ENCODE measurements around the gene STXBP1.
A peak's percentile ranks its signal among the peaks of the same experiment; 100 is the strongest.
"Not testable (repeated sequence)": the region's sequence is repeated elsewhere in the genome, so short reads cannot be mapped to it uniquely, and the experiment has no call there.

Gene STXBP1

GRCh38 chr9:127606043-127606442 is 6.0 kb upstream of the STXBP1 start:
- H3K36me3 ChIP-seq (ENCODE audit: control insufficient read depth, insufficient read depth, low read length): no peaks in the 10 kb centered on the region
- H3K9ac ChIP-seq (ENCODE audit: low read length): no peak overlapping the region
- H3K4me1 ChIP-seq (ENCODE audit: control insufficient read depth, insufficient read depth, low read length): peaks cover 12% of the 10 kb centered on the region
- H3K9me3 ChIP-seq (ENCODE audit: control insufficient read depth, low read length): no peaks in the 10 kb centered on the region
- H3K4me3 ChIP-seq (ENCODE audit: low read length): no peak overlapping the region
- H3K27me3 ChIP-seq (ENCODE audit: control insufficient read depth, insufficient read depth, low read length): peaks cover 14% of the 10 kb centered on the region

- H3K9ac ChIP-seq (ENCODE audit: low read length): no peak overlapping the region
- H3K27me3 ChIP-seq (ENCODE audit: control insufficient read depth, insufficient read depth, low read length): peaks cover 19% of the 10 kb centered on the region
- H3K36me3 ChIP-seq (ENCODE audit: control insufficient read depth, insufficient read depth, low read length): no peaks in the 10 kb centered on the region
- peak overlapping the region; percentile 14 for H3K4me3 ChIP-seq (ENCODE audit: low read length)
- H3K4me1 ChIP-seq (ENCODE audit: control insufficient read depth, insufficient read depth, low read length): peaks cover 21% of the 10 kb centered on the region
- no peaks in the 10 kb centered on the region for H3K9me3 ChIP-seq (ENCODE audit: control insufficient read depth, low read length)
Measured at GRCh38 chr9:127608104-127608966, 3.7 kb upstream of the STXBP1 start.

- Histone ChIP-seq H3K36me3 (ENCODE audit: control insufficient read depth, insufficient read depth, low read length) (no peaks in the 10 kb centered on the region), H3K27me3 (ENCODE audit: control insufficient read depth, insufficient read depth, low read length) (peaks cover 24% of the 10 kb centered on the region), H3K4me1 (ENCODE audit: control insufficient read depth, insufficient read depth, low read length) (peaks cover 21% of the 10 kb centered on the region), H3K9ac (ENCODE audit: low read length) (peak overlapping the region; percentile 54), H3K9me3 (ENCODE audit: control insufficient read depth, low read length) (no peaks in the 10 kb centered on the region), H3K4me3 (ENCODE audit: low read length) (peak overlapping the region; percentile 84)
Measured at GRCh38 chr9:127611603-127611898, 526 bp upstream of the STXBP1 start.

GRCh38 chr9:127612939-127613582 is 984 bp downstream of the STXBP1 start:
- H3K9ac ChIP-seq (ENCODE audit: low read length): peak overlapping the region; percentile 38
- no peaks in the 10 kb centered on the region for H3K36me3 ChIP-seq (ENCODE audit: control insufficient read depth, insufficient read depth, low read length)
- peak overlapping the region; percentile 19 for H3K4me3 ChIP-seq (ENCODE audit: low read length)
- peaks cover 16% of the 10 kb centered on the region for H3K4me1 ChIP-seq (ENCODE audit: control insufficient read depth, insufficient read depth, low read length)
- H3K27me3 ChIP-seq (ENCODE audit: control insufficient read depth, insufficient read depth, low read length): peaks cover 24% of the 10 kb centered on the region
- H3K9me3 ChIP-seq (ENCODE audit: control insufficient read depth, low read length): no peaks in the 10 kb centered on the region

GRCh38 chr9:127613583-127613954 is 1.5 kb downstream of the STXBP1 start:
- H3K27me3 ChIP-seq (ENCODE audit: control insufficient read depth, insufficient read depth, low read length): peaks cover 24% of the 10 kb centered on the region
- peak overlapping the region; percentile 38 for H3K9ac ChIP-seq (ENCODE audit: low read length)
- peaks cover 11% of the 10 kb centered on the region for H3K4me1 ChIP-seq (ENCODE audit: control insufficient read depth, insufficient read depth, low read length)
- H3K4me3 ChIP-seq (ENCODE audit: low read length): peak overlapping the region; percentile 19
- H3K9me3 ChIP-seq (ENCODE audit: control insufficient read depth, low read length): no peaks in the 10 kb centered on the region
- no peaks in the 10 kb centered on the region for H3K36me3 ChIP-seq (ENCODE audit: control insufficient read depth, insufficient read depth, low read length)

- H3K27me3 ChIP-seq (ENCODE audit: control insufficient read depth, insufficient read depth, low read length): peaks cover 19% of the 10 kb centered on the region
- H3K36me3 ChIP-seq (ENCODE audit: control insufficient read depth, insufficient read depth, low read length): no peaks in the 10 kb centered on the region
Measured at GRCh38 chr9:127614961-127615360, 2.9 kb downstream of the STXBP1 start.

GRCh38 chr9:127621339-127621970 is 9.4 kb downstream of the STXBP1 start:
- H3K4me3 ChIP-seq (ENCODE audit: low read length); H3K9me3 ChIP-seq (ENCODE audit: control insufficient read depth, low read length): not testable (repeated sequence)

More at GRCh38 chr9:127614961-127615360, 2.9 kb downstream of the STXBP1 start:
- H3K4me3 ChIP-seq (ENCODE audit: low read length): no peak overlapping the region
- H3K9me3 ChIP-seq (ENCODE audit: control insufficient read depth, low read length): no peaks in the 10 kb centered on the region
- peaks cover 9% of the 10 kb centered on the region for H3K4me1 ChIP-seq (ENCODE audit: control insufficient read depth, insufficient read depth, low read length)
- no peak overlapping the region for H3K9ac ChIP-seq (ENCODE audit: low read length)

GRCh38 chr9:127626752-127627493 is 14.8 kb downstream of the STXBP1 start:
- Histone ChIP-seq H3K9me3 (ENCODE audit: control insufficient read depth, low read length) (no peaks in the 10 kb centered on the region), H3K9ac (ENCODE audit: low read length) (no peak overlapping the region), H3K27me3 (ENCODE audit: control insufficient read depth, insufficient read depth, low read length) (no peaks in the 10 kb centered on the region), H3K36me3 (ENCODE audit: control insufficient read depth, insufficient read depth, low read length) (no peaks in the 10 kb centered on the region), H3K4me1 (ENCODE audit: control insufficient read depth, insufficient read depth, low read length) (peaks cover 3% of the 10 kb centered on the region), H3K4me3 (ENCODE audit: low read length) (no peak overlapping the region)

More at GRCh38 chr9:127621339-127621970, 9.4 kb downstream of the STXBP1 start:
- H3K9ac ChIP-seq (ENCODE audit: low read length); H3K27me3 ChIP-seq (ENCODE audit: control insufficient read depth, insufficient read depth, low read length); H3K36me3 ChIP-seq (ENCODE audit: control insufficient read depth, insufficient read depth, low read length); H3K4me1 ChIP-seq (ENCODE audit: control insufficient read depth, insufficient read depth, low read length): not testable (repeated sequence)

- H3K36me3 ChIP-seq (ENCODE audit: control insufficient read depth, insufficient read depth, low read length): no peaks in the 10 kb centered on the region
- no peaks in the 10 kb centered on the region for H3K27me3 ChIP-seq (ENCODE audit: control insufficient read depth, insufficient read depth, low read length)
- H3K4me3 ChIP-seq (ENCODE audit: low read length): no peak overlapping the region
- H3K9me3 ChIP-seq (ENCODE audit: control insufficient read depth, low read length): no peaks in the 10 kb centered on the region
- H3K9ac ChIP-seq (ENCODE audit: low read length): no peak overlapping the region
- H3K4me1 ChIP-seq (ENCODE audit: control insufficient read depth, insufficient read depth, low read length): peaks cover 3% of the 10 kb centered on the region
Measured at GRCh38 chr9:127627494-127627855, 15.4 kb downstream of the STXBP1 start.

- H3K9me3 ChIP-seq (ENCODE audit: control insufficient read depth, low read length): no peaks in the 10 kb centered on the region
- H3K4me1 ChIP-seq (ENCODE audit: control insufficient read depth, insufficient read depth, low read length): peaks cover 6% of the 10 kb centered on the region
- H3K36me3 ChIP-seq (ENCODE audit: control insufficient read depth, insufficient read depth, low read length): no peaks in the 10 kb centered on the region
- no peak overlapping the region for H3K9ac ChIP-seq (ENCODE audit: low read length)
- H3K4me3 ChIP-seq (ENCODE audit: low read length): no peak overlapping the region
- no peaks in the 10 kb centered on the region for H3K27me3 ChIP-seq (ENCODE audit: control insufficient read depth, insufficient read depth, low read length)
Measured at GRCh38 chr9:127628758-127629467, 16.8 kb downstream of the STXBP1 start.

GRCh38 chr9:127629468-127630081 is 17.5 kb downstream of the STXBP1 start:
- peaks cover 10% of the 10 kb centered on the region for H3K4me1 ChIP-seq (ENCODE audit: control insufficient read depth, insufficient read depth, low read length)
- no peak overlapping the region for H3K4me3 ChIP-seq (ENCODE audit: low read length)

More at GRCh38 chr9:127629468-127630081, 17.5 kb downstream of the STXBP1 start:
- H3K36me3 ChIP-seq (ENCODE audit: control insufficient read depth, insufficient read depth, low read length): no peaks in the 10 kb centered on the region
- no peaks in the 10 kb centered on the region for H3K9me3 ChIP-seq (ENCODE audit: control insufficient read depth, low read length)
- H3K27me3 ChIP-seq (ENCODE audit: control insufficient read depth, insufficient read depth, low read length): no peaks in the 10 kb centered on the region
- H3K9ac ChIP-seq (ENCODE audit: low read length): no peak overlapping the region

All from mucosa of stomach (tissue), 1 donor.